MCF 10A (cell line): ENCODE data around the gene MAPK11. TPM values are rescaled to one million over a fixed set of nuclear protein-coding genes. Genes with fewer than 3 reads are reported as not detected.
A peak's percentile ranks its signal among the peaks of the same experiment; 100 is the strongest.

Experiments
- BruUV-seq: library from RNA; stranded (reverse); fragments of 400-500 nt; replicated peaks from 2 replicates; lab custom pipeline; 2021; lab: Mats Ljungman, UMichigan
- CTCF ChIA-PET: fragments of 300-600 bp; sonication (Branson Sonifier 250); formaldehyde crosslinking; extraction: SDS; loops from one replicate; lab custom pipeline; 2021; ENCODE audit warnings: antibody characterized with exemption, inconsistent platforms; lab: Yijun Ruan, JAX
- POLR2A ChIA-PET: fragments of 300-600, 350-650 bp; sonication (Branson Sonifier 250); formaldehyde crosslinking; extraction: SDS; loops from one replicate; lab custom pipeline; 2020; ENCODE audit warnings: antibody characterized with exemption, inconsistent platforms; lab: Yijun Ruan, JAX
- DNase-seq: peaks from one replicate; pipeline ENCODE4 v3.0.0-alpha.2; 2018; ENCODE audit not compliant: unreplicated experiment
- H3K27ac Mint-ChIP-seq: one replicate; pipeline ENCODE4 v1.8.0; 2022; ENCODE audit warnings: mild to moderate bottlenecking, low read depth, mixed read lengths; ENCODE audit not compliant: unreplicated experiment
- H3K27me3 Mint-ChIP-seq: one replicate; pipeline ENCODE4 v1.8.0; 2022; ENCODE audit warnings: mixed read lengths; ENCODE audit not compliant: insufficient read depth, unreplicated experiment
- H3K36me3 Mint-ChIP-seq: one replicate; pipeline ENCODE4 v1.8.0; 2022; ENCODE audit warnings: mild to moderate bottlenecking, moderate library complexity, mixed read lengths; ENCODE audit not compliant: insufficient read depth, unreplicated experiment
- H3K4me1 Mint-ChIP-seq: one replicate; pipeline ENCODE4 v1.8.0; 2022; ENCODE audit warnings: mixed read lengths; ENCODE audit not compliant: insufficient read depth, unreplicated experiment
- H3K4me3 Mint-ChIP-seq: one replicate; pipeline ENCODE4 v1.8.0; 2022; ENCODE audit warnings: mild to moderate bottlenecking, moderate library complexity, mixed read lengths; ENCODE audit not compliant: unreplicated experiment
- H3K9me3 Mint-ChIP-seq: one replicate; pipeline ENCODE4 v1.8.0; 2022; ENCODE audit warnings: mixed read lengths; ENCODE audit not compliant: unreplicated experiment
- intact Hi-C: fragments of 100-400 bp; cut with micrococcal nuclease; formaldehyde crosslinking; loops from 2 replicates; pipeline ENCODE4 v1.14.1; 2022
- total RNA-seq: library from RNA; stranded (reverse); gene quantifications from 2 replicates; pipeline ENCODE4 v1.2.3, GENCODE V29; 2022
- TF ChIP-seq, protein P1 (sequence below): fragments of 200-600 bp; IDR thresholded peaks from one replicate; pipeline ENCODE4 v1.8.0; 2022; ENCODE audit warnings: antibody characterized with exemption, mild to moderate bottlenecking; ENCODE audit not compliant: unreplicated experiment

Gene MAPK11
- total RNA-seq, 1 experiment from 2014 or later: 10.4 TPM

DNA sequence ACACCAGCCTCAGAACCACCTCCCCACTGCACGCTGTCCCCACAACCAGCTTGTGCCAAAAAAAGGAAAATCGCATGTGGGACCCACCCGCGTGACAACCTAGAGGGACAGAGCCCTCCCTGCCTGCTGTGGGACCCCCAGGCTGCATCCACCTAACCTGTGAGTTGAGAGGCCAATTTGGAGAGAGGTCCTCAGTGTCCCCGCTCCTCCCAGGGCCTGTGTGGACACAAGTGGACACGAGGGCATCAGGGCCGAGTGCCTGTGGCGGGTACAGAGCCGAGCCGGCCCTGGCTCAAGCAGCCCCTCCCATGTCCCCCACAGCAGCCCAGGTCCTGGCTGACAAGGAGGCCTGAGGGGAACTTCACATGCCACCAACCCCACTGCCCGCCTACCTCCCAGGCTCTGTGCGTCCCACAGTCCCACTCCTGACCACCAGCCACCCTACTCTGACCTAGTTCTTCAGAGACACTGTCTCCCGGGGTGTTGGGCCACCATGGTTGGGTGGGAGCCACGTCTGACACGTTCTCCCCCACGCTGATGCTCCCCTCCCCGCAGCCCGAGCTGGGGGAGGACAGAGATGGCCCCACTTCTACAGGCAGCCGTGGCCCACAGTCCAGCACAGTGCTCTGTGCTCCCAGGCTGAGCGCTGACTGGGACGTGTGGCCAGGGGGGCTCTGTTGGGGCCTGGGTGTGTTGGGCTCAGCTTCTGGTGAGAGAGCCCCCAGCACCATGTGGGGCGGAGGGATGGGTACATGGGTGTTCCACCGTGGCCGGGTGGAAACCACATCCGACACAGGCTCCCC lies 50.2 kb downstream of the MAPK11 start:
- Mint-ChIP-seq H3K4me1 (no peaks in the 10 kb centered on the region), H3K9me3 (no peaks in the 10 kb centered on the region), H3K36me3 (peaks cover 66% of the 10 kb centered on the region), H3K27ac (no peak overlapping the region), H3K27me3 (no peaks in the 10 kb centered on the region), H3K4me3 (no peak overlapping the region)
- BruUV-seq: no TSS peak
- CTCF ChIA-PET: interaction anchor here (1.4 kb wide), 1 partner anchor 21 kb away, joined by 3 read pairs; no protein-coding TSS in a partner anchor
- intact Hi-C loops: no loop called here
- no peak for DNase-seq
- TF ChIP-seq, protein P1, sequence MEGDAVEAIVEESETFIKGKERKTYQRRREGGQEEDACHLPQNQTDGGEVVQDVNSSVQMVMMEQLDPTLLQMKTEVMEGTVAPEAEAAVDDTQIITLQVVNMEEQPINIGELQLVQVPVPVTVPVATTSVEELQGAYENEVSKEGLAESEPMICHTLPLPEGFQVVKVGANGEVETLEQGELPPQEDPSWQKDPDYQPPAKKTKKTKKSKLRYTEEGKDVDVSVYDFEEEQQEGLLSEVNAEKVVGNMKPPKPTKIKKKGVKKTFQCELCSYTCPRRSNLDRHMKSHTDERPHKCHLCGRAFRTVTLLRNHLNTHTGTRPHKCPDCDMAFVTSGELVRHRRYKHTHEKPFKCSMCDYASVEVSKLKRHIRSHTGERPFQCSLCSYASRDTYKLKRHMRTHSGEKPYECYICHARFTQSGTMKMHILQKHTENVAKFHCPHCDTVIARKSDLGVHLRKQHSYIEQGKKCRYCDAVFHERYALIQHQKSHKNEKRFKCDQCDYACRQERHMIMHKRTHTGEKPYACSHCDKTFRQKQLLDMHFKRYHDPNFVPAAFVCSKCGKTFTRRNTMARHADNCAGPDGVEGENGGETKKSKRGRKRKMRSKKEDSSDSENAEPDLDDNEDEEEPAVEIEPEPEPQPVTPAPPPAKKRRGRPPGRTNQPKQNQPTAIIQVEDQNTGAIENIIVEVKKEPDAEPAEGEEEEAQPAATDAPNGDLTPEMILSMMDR: no peak
- POLR2A ChIA-PET: no interaction called here

DNA sequence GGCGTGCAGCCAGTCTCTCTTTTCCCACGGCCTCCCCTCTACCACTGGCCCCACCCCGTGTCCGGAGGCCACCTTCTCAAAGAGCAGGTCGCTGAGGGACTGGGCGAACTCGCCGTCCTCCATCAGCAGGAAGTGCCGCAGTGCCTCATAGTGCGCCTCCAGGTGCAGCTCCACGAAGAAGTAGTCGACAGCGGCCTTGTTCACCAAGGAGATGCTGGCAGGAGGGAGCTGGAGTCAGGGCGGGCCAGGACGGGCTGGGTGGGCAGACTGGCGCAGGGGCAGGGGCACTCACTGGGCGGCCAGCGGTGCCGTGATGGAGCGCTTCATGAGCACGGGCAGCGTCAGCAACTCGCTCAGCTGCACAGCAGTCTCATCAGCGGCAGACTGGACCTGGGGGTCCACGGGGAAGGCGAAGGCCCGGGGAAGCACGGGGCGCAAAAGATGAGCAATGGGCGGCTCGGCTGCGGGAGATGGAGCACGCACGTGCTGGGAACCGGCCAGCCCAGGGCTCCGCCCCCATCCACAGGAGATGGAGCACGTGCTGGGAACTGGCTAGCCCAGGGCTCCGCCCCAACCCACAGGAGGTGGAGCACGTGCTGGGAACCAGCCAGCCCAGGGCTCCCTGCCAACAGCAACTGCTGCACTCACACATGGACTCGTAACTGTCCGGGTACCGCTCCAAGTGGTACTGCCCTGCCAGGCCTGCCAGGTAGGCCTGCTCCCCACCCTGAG lies 51.0 kb downstream of the MAPK11 start:
- ChIA-PET CTCF (interaction anchor here (1.0 to 1.4 kb wide), 2 partner anchors 18 to 22 kb away, joined by 3 read pairs; no protein-coding TSS in a partner anchor), POLR2A (interaction anchor here (1.4 kb wide), 1 partner anchor 25 kb away, joined by 4 read pairs; no protein-coding TSS in a partner anchor)
- BruUV-seq: no TSS peak
- H3K27me3 Mint-ChIP-seq: no peaks in the 10 kb centered on the region
- TF ChIP-seq, protein P1: no peak
- no peak overlapping the region for H3K4me3 Mint-ChIP-seq
- H3K27ac Mint-ChIP-seq: no peak overlapping the region
- H3K4me1 Mint-ChIP-seq: no peaks in the 10 kb centered on the region
- peaks cover 67% of the 10 kb centered on the region for H3K36me3 Mint-ChIP-seq
- DNase-seq: peak; percentile 77
- H3K9me3 Mint-ChIP-seq: no peaks in the 10 kb centered on the region
- intact Hi-C loops: no loop called here

DNA sequence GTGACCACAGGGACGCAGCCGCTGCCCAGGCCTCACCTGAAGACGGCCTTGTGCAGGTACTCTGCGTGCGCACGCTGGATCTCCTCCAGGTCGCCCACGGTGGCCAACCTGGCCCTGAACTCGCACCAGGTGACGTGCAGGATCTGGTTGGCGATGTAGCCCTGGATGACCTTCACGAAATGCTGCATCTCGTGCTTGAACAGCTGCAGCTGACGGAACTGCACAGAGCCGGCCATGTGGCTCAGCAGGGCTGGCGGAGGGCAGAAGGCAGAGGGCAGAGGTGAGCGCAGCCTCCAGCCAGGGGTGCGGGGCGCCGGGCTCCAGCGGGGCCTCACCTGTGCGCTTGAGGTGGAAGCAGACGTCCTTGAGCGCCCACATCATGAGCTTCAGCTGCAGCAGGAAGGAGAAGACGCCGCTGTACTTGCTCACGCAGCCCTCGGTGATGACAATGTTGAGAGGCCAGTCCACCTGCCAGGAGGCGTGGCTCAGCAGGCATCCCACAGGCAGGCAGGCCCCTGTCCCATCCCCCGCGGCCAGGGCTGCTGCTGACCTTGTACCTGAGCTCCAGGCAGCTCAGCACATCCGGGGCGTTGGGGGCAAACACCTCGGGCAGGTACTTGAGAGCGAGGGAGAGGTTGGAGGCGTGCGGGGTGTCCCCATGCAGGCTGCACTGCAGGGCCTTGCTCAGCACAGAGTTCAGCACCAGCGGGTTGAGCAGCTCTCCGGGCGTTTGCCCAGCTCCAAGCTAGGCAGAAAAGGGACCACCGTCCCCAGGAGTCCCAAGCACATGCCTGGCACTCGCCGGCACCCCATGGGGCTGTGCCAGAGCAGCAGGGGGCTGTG lies 51.8 kb downstream of the MAPK11 start:
- Mint-ChIP-seq H3K4me1 (no peaks in the 10 kb centered on the region), H3K27me3 (no peaks in the 10 kb centered on the region), H3K9me3 (no peaks in the 10 kb centered on the region), H3K4me3 (no peak overlapping the region), H3K27ac (no peak overlapping the region), H3K36me3 (peaks cover 72% of the 10 kb centered on the region)
- intact Hi-C loops: no loop called here
- TF ChIP-seq, protein P1: no peak
- POLR2A ChIA-PET: interaction anchor here (1.4 kb wide), 1 partner anchor 26 kb away, joined by 4 read pairs; no protein-coding TSS in a partner anchor
- DNase-seq: no peak
- BruUV-seq: no TSS peak
- CTCF ChIA-PET: interaction anchor here (0.6 to 2.1 kb wide), 3 partner anchors 19 to 281 kb away, joined by 3 to 6 read pairs (median 3); no protein-coding TSS in a partner anchor
